Psoas muscle (tissue), 8 donors: ENCODE results near the gene SLC38A1. TPM values are rescaled to one million over a fixed set of nuclear protein-coding genes. Genes with fewer than 3 reads are reported as not detected.

Experiments
- ATAC-seq, 4 donors: fragments of 200-7000 bp; cut with Tn5 transposase; one replicate each; pipeline ENCODE4 v1.9.1; 2020; ENCODE audit warnings: moderate library complexity in 3 of 4, mild to moderate bottlenecking in 2 of 4
- DNase-seq, 2 donors: peaks; one replicate each; pipeline ENCODE4 v3.0.0-alpha.2; 2020
- H3K27ac ChIP-seq: fragments of 200-600 bp; one replicate; pipeline ENCODE4 v1.8.0; 2022
- H3K27me3 ChIP-seq, 3 donors: fragments of 200-600 bp in 1 of 3; one replicate each; pipeline versions ENCODE4 v1.6.1 to v1.8.0; 2013 to 2022; ENCODE audit warnings: low read length in 2 of 3, mild to moderate bottlenecking in 2 of 3, moderate library complexity in 1 of 3; ENCODE audit not compliant: insufficient read depth in 3 of 3
- H3K36me3 ChIP-seq, 2 donors: fragments of 200-600 bp in 1 of 2; one replicate each; pipeline versions ENCODE4 v1.6.1 to v1.8.0; 2013 to 2022; ENCODE audit warnings: low read depth in 1 of 2, mild to moderate bottlenecking in 1 of 2, moderate library complexity in 1 of 2; ENCODE audit not compliant: insufficient read depth in 1 of 2
- H3K4me1 ChIP-seq: fragments of 200-600 bp; one replicate; pipeline ENCODE4 v1.8.0; 2022
- H3K4me3 ChIP-seq: fragments of 200-600 bp; one replicate; pipeline ENCODE4 v1.8.0; 2022; ENCODE audit warnings: mild to moderate bottlenecking
- H3K9me3 ChIP-seq: fragments of 200-600 bp; one replicate; pipeline ENCODE4 v1.8.0; 2022
- CTCF ChIP-seq: fragments of 200-600 bp; IDR thresholded peaks from one replicate; pipeline ENCODE4 v1.8.0; 2022; ENCODE audit warnings: antibody characterized with exemption
- WGBS, 3 donors: extraction: QIAGEN DNeasy Blood & Tissue Kit; methylation state at CpG; one replicate each; pipeline versions ENCODE4 v1.1.6 to v1.1.7; 2013; 5-methylcytosine and 5-hydroxymethylcytosine counted together
- intact Hi-C, 2 donors: fragments of 100-400 bp; cut with DNase I; formaldehyde crosslinking; loops; one replicate each; pipeline versions ENCODE4 v1.11.0 to v1.14.2; 2022
- polyA plus RNA-seq, 3 donors: library from polyadenylated mRNA; stranded (reverse); fragments of 200-250 nt; gene quantifications; one replicate each; pipeline ENCODE4 v1.2.3, GENCODE V29; 2013
- total RNA-seq, 4 donors: library from RNA; stranded (reverse); fragmentation: NEBNext Ultra II Directional in 2 of 4; extraction: Animal tissue kit (Norgen Biotek cat#: 25700) in 2 of 4; gene quantifications; one replicate each; pipeline versions ENCODE4 v1.2.1 to v1.2.4, GENCODE V29; 2021 to 2023
- donor health status: healthy with polysubstance abuse.
- donor health status: DM: no; HTN: no; CAD: no; lungs with moderate emphysema.
- donor health status: Bipolar disorder and iron deficiency.
- donor health status: healthy.
- donor health status: DM: yes; HTN: yes; CAD: no.
- donor health status: DM: no; HTN: no; CAD: no.
- donor health status: DM: no; HTN: no; CAD: no.
- donor health status: DM: yes; HTN: yes; CAD: no.

SLC38A1 gene
- total and polyA plus RNA-seq, 7 donors = 17.3 to 338 (median 50.6) TPM

DNA sequence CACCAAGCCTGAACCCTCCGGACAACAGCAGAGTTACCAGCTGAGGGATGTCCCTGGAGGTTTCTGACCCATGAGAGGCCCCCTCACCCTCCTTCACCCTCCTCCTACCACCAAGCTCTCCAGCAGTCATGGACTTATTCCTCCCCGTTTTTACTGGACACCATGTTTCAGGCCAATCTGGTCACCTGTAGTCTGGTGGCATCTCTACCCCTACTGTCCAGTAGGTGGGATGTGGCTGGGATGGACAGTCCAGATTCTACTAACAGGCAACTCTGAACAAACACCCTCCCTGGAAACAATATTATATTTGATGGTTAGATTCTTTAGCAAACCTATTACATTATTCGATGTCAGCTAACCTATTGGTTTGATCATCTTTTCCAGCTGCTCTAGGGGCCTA, 83.2 kb downstream of the SLC38A1 start:
- Histone ChIP-seq H3K36me3 (peaks cover 0 to 4% of the 10 kb centered on the region in 2 donors), H3K4me3 (no peak overlapping the region), H3K9me3 (no peaks in the 10 kb centered on the region), H3K27ac (no peak overlapping the region), H3K27me3 (no peaks in the 10 kb centered on the region), H3K4me1 (peaks cover 9% of the 10 kb centered on the region)
- intact Hi-C loops = no loop called here
- ATAC-seq (no peak), DNase-seq (no peak)
- WGBS, 3 donors = 91 to 96% (median 93%) methylated on average over 3 of the region's 3 CpGs
- no peak for TF ChIP-seq CTCF

GRCh38 chr12:46184798-46185595, 83.8 kb downstream of the SLC38A1 start:
- H3K27ac ChIP-seq = no peak overlapping the region
- intact Hi-C loops = no loop called here
- 92 to 94% (median 93%) methylated on average over 13 of the region's 13 CpGs for WGBS, 3 donors
- ATAC-seq = no peak
- no peak for TF ChIP-seq CTCF
- no peaks in the 10 kb centered on the region for H3K9me3 ChIP-seq
- H3K4me3 ChIP-seq = no peak overlapping the region
- H3K4me1 ChIP-seq = peaks cover 9% of the 10 kb centered on the region
- no peaks in the 10 kb centered on the region for H3K27me3 ChIP-seq
- H3K36me3 ChIP-seq = peaks cover 0 to 4% of the 10 kb centered on the region in 2 donors
- DNase-seq = no peak

GRCh38 chr12:46183112-46183511, 85.7 kb downstream of the SLC38A1 start:
- Histone ChIP-seq H3K27ac (no peak overlapping the region), H3K27me3 (no peaks in the 10 kb centered on the region), H3K9me3 (no peaks in the 10 kb centered on the region), H3K4me1 (peaks cover 9% of the 10 kb centered on the region), H3K4me3 (no peak overlapping the region), H3K36me3 (peaks cover 0 to 4% of the 10 kb centered on the region in 2 donors)
- TF ChIP-seq CTCF = no peak
- no peak for DNase-seq
- ATAC-seq = no peak
- intact Hi-C loops = no loop called here
- WGBS, 3 donors = 68 to 76% (median 71%) methylated on average over 2 of the region's 2 CpGs

DNA sequence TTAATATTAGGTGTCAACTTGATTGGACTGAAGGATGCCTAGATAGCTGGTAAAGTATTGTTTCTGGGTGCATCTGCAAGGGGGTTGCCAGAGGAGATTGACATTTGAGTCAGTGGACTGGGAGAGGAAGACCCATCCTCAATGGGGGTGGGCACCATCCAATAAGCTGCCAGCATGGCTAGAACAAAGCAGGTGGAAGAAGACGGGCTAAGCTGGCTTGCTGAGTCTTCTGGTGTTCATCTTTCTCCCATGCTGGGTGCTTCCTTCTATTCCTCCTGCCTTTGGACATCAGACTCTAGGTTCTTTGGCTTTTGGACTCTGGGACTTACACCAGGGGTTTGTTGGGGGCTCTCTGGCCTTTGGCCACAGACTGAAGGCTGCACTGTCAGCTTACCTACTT, 87.4 kb downstream of the SLC38A1 start:
- Histone ChIP-seq H3K9me3 (no peaks in the 10 kb centered on the region), H3K4me1 (no peaks in the 10 kb centered on the region), H3K4me3 (no peak overlapping the region), H3K27ac (no peak overlapping the region), H3K36me3 (no peaks in the 10 kb centered on the region), H3K27me3 (no peaks in the 10 kb centered on the region)
- ATAC-seq (no peak), DNase-seq (no peak)
- WGBS, 3 donors = 82 to 89% (median 85%) methylated on average over 1 of the region's 1 CpG
- TF ChIP-seq CTCF = no peak
- intact Hi-C loops = no loop called here
